ENCODE results near the gene INMT. TPM values are rescaled to one million over a fixed set of nuclear protein-coding genes. Genes with fewer than 3 reads are reported as not detected.

The INMT gene
- total RNA-seq, 1 donor from 2014 or later: 5.6 TPM

DNA sequence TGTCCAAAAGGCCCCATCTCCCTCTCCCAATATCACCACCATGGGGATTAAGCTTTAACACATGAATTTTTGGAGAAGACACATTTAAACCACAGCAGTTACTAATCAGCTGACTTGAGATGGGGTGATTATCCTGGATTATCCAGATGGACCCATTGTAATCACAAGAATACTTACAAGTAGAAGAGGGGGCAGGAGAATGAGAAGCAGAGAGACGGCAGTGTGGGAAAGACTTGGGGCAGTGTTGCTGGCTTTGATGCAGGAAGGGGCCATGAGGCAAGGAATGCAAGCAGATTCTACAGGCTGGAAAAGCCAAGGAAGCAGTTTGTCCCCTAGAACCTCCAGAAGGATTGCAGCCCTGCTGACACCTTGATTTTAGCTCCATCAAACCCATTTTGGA lies 30.7 kb upstream of the INMT start:
- no peak for DNase-seq (ENCODE audit: extremely low spot score in 2 of 2)
- Histone ChIP-seq H3K9me3 (no peaks in the 10 kb centered on the region), H3K4me1 (no peaks in the 10 kb centered on the region), H3K27ac (no peak overlapping the region), H3K27me3 (no peaks in the 10 kb centered on the region), H3K36me3 (no peaks in the 10 kb centered on the region), H3K4me3 (no peak overlapping the region)
- TF ChIP-seq POLR2A (IDR thresholded peaks at IDR 0.05) (no peak), POLR2AphosphoS5 (IDR thresholded peaks at IDR 0.05; ENCODE audit: insufficient read depth in 1 of 2, low read depth in 1 of 2) (no peak)
- TF ChIP-seq, protein P1, sequence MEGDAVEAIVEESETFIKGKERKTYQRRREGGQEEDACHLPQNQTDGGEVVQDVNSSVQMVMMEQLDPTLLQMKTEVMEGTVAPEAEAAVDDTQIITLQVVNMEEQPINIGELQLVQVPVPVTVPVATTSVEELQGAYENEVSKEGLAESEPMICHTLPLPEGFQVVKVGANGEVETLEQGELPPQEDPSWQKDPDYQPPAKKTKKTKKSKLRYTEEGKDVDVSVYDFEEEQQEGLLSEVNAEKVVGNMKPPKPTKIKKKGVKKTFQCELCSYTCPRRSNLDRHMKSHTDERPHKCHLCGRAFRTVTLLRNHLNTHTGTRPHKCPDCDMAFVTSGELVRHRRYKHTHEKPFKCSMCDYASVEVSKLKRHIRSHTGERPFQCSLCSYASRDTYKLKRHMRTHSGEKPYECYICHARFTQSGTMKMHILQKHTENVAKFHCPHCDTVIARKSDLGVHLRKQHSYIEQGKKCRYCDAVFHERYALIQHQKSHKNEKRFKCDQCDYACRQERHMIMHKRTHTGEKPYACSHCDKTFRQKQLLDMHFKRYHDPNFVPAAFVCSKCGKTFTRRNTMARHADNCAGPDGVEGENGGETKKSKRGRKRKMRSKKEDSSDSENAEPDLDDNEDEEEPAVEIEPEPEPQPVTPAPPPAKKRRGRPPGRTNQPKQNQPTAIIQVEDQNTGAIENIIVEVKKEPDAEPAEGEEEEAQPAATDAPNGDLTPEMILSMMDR (IDR thresholded peaks at IDR 0.05): no peak
- intact Hi-C loops (cut with DNase I): loop anchor here (10.0 kb wide), 1 partner anchor 56 kb away; no protein-coding TSS in a partner anchor

DNA sequence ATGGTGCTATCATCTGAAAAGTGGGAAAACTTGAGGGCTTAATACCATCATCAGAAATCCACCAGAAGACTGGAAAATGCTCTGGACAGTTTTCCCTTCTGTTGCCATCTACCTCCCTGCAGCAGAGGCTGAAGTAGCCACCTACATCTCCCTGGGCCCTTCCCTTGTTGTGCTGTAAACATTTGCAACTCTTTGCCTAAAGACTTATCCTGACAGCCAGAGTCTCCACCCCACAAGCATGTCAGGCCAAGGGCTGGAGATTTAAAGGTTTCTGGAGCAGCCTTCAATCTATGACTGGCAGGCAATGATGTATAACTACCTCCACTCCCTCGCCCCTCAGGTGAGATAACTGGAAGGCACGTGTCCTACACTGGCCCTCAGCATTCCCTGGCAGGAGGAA lies 29.7 kb upstream of the INMT start:
- TF ChIP-seq, protein P1 (IDR thresholded peaks at IDR 0.05): no peak
- TF ChIP-seq POLR2A (IDR thresholded peaks at IDR 0.05) (no peak), POLR2AphosphoS5 (IDR thresholded peaks at IDR 0.05; ENCODE audit: insufficient read depth in 1 of 2, low read depth in 1 of 2) (no peak)
- no peak overlapping the region for H3K27ac ChIP-seq
- H3K27me3 ChIP-seq: no peaks in the 10 kb centered on the region
- intact Hi-C loops (cut with DNase I): loop anchor here (10.0 kb wide), 1 partner anchor 57 kb away; no protein-coding TSS in a partner anchor
- no peaks in the 10 kb centered on the region for H3K9me3 ChIP-seq
- DNase-seq (ENCODE audit: extremely low spot score in 2 of 2): no peak
- H3K36me3 ChIP-seq: no peaks in the 10 kb centered on the region
- no peaks in the 10 kb centered on the region for H3K4me1 ChIP-seq
- no peak overlapping the region for H3K4me3 ChIP-seq

DNA sequence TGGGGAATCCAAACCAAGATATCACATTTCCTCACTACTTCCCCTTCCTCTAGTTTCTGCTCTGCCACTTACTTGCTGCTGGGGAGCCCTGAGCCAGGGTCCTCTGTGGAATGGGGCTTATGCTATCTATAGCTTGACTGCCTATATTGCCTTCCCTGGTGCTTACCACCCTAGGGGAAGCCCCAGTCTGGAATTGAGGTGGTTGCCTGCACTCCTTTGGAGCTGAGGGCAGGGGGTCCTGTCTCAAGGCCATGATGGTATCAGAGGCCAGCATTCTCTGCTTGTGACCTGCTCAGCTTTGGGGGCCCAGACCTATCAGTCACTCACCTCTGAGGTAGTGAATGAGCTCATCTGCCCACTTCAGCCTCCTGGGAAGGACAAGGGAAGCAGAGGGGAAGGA lies 29.3 kb upstream of the INMT start:
- H3K4me3 ChIP-seq: no peak overlapping the region
- no peaks in the 10 kb centered on the region for H3K36me3 ChIP-seq
- no peaks in the 10 kb centered on the region for H3K27me3 ChIP-seq
- intact Hi-C loops (cut with DNase I): loop anchor here (10.0 kb wide), 1 partner anchor 58 kb away; no protein-coding TSS in a partner anchor
- H3K4me1 ChIP-seq: no peaks in the 10 kb centered on the region
- H3K27ac ChIP-seq: no peak overlapping the region
- DNase-seq (ENCODE audit: extremely low spot score in 2 of 2): no peak
- no peaks in the 10 kb centered on the region for H3K9me3 ChIP-seq
- TF ChIP-seq POLR2A (IDR thresholded peaks at IDR 0.05) (no peak), POLR2AphosphoS5 (IDR thresholded peaks at IDR 0.05; ENCODE audit: insufficient read depth in 1 of 2, low read depth in 1 of 2) (no peak)
- TF ChIP-seq, protein P1 (IDR thresholded peaks at IDR 0.05): no peak

DNA sequence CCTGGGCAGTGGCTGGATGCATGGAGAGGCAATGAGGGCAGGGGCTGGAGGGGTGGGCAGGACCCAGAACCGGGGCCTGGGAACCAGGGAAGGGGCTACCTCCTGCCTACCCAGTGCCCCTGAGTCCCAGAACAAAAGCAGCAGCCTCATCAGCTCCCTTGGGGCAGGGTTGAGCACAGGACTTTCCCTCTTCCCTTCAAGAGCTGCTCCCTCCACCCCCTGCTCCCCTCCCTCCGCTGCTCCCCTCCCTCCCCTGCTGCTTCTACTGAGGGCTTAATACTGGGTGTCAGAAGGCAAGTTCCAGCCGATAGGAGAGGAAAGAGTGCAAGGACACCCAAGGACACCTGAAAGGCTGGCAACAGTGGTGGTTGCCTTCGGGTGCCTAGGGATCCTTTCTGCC lies 28.2 kb upstream of the INMT start:
- no peak for TF ChIP-seq POLR2AphosphoS5 (IDR thresholded peaks at IDR 0.05; ENCODE audit: insufficient read depth in 1 of 2, low read depth in 1 of 2)
- TF ChIP-seq, protein P1 (IDR thresholded peaks at IDR 0.05): no peak
- no peak for TF ChIP-seq POLR2A (IDR thresholded peaks at IDR 0.05)
- no peaks in the 10 kb centered on the region for H3K4me1 ChIP-seq
- intact Hi-C loops (cut with DNase I): loop anchor here (10.0 kb wide), 1 partner anchor 59 kb away; no protein-coding TSS in a partner anchor
- H3K9me3 ChIP-seq: no peaks in the 10 kb centered on the region
- no peaks in the 10 kb centered on the region for H3K27me3 ChIP-seq
- H3K27ac ChIP-seq: no peak overlapping the region
- H3K36me3 ChIP-seq: no peaks in the 10 kb centered on the region
- DNase-seq (ENCODE audit: extremely low spot score in 2 of 2): no peak
- H3K4me3 ChIP-seq: no peak overlapping the region

DNA sequence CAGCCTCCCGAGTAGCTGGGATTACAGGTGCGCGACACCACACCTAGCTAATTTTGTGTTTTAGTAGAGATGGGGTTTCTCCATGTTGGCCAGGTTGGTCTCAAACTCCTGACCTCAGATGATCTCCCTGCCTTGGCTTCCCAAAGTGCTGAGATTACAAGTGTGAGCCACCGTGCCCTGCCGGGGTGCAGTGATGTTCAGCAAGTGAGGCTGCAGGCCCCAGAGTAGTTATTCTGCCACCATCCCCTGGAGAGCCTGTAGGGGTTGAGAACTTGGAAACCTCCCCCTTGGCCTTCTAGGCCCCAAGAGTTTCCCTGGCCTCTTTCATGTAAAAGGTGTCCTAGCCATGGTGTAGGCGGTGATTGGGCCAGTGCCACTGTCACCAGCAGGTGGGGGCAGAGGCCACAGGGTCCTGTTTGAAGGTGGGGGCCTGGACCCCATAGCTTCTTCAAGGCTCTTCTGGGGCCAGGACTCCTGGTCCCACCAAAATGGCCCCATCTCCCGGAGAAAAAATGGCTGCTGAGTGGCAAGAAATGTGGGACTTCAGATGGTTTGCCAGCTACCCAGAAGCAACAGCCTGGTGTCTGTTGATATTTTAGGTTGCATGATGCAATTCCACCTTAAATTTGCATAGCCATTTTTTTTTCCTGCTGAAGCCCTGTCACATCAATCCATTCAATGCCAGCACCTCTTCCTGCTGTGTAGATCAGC lies 25.5 kb upstream of the INMT start:
- Histone ChIP-seq H3K27ac (no peak overlapping the region), H3K4me3 (no peak overlapping the region), H3K36me3 (no peaks in the 10 kb centered on the region), H3K4me1 (no peaks in the 10 kb centered on the region), H3K27me3 (no peaks in the 10 kb centered on the region), H3K9me3 (no peaks in the 10 kb centered on the region)
- intact Hi-C loops (cut with DNase I): loop anchor here (10.0 kb wide), 1 partner anchor 62 kb away; no protein-coding TSS in a partner anchor
- DNase-seq (ENCODE audit: extremely low spot score in 2 of 2): no peak
- TF ChIP-seq POLR2AphosphoS5 (IDR thresholded peaks at IDR 0.05; ENCODE audit: insufficient read depth in 1 of 2, low read depth in 1 of 2): no peak
- TF ChIP-seq, protein P1 (IDR thresholded peaks at IDR 0.05): no peak
- no peak for TF ChIP-seq POLR2A (IDR thresholded peaks at IDR 0.05)
